IMR-90 (cell line): ENCODE data around the gene CCDC152. TPM values are rescaled to one million over a fixed set of nuclear protein-coding genes. Genes with fewer than 3 reads are reported as not detected.

Experiments
- ATAC-seq: fragments of 200-7000 bp; cut with Tn5 transposase; 2 replicates; pipeline ENCODE4 v1.9.1; 2020; ENCODE audit warnings: low read depth, mild to moderate bottlenecking, moderate library complexity
- BruUV-seq: library from RNA; stranded (reverse); fragments of 400-500 nt; replicated peaks from 2 replicates; lab custom pipeline; 2021; lab: Mats Ljungman, UMichigan
- CTCF ChIA-PET: fragments of 300-600 bp; formaldehyde crosslinking; extraction: SDS; loops from one replicate; lab custom pipeline; 2021; ENCODE audit warnings: antibody characterized with exemption; lab: Yijun Ruan, JAX
- POLR2A ChIA-PET: fragments of 300-600 bp; sonication (Branson Sonifier 250); formaldehyde crosslinking; loops from one replicate; lab custom pipeline; 2022; ENCODE audit warnings: antibody characterized with exemption; ENCODE audit not compliant: unreplicated experiment; lab: Charles Lee
- DNase-seq: peaks from one replicate; pipeline ENCODE4 v3.0.0; 2013
- H2AFZ ChIP-seq: replicated peaks from 2 replicates; pipeline ENCODE3; 2013; ENCODE audit warnings: low read length, mild to moderate bottlenecking; ENCODE audit not compliant: poor library complexity
- H2AK5ac ChIP-seq: 2 replicates; pipeline ENCODE4 v1.6.1; 2013; ENCODE audit warnings: low read depth, low read length, inconsistent platforms
- H2AK9ac ChIP-seq: replicated peaks from 2 replicates; pipeline ENCODE3; 2013; ENCODE audit warnings: mild to moderate bottlenecking, low read depth, low read length, moderate library complexity; ENCODE audit not compliant: poor library complexity
- H2BK120ac ChIP-seq: 2 replicates; pipeline ENCODE4 v1.6.1; 2013; ENCODE audit warnings: low read depth, low read length, inconsistent platforms
- H2BK15ac ChIP-seq: 3 replicates; pipeline ENCODE4 v1.6.1; 2013; ENCODE audit warnings: low read depth, low read length, inconsistent platforms
- H2BK20ac ChIP-seq: 2 replicates; pipeline ENCODE4 v1.6.1; 2013; ENCODE audit warnings: low read depth, mild to moderate bottlenecking, inconsistent platforms, low read length, moderate library complexity
- H2BK5ac ChIP-seq: 2 replicates; pipeline ENCODE4 v1.6.1; 2013; ENCODE audit warnings: mild to moderate bottlenecking, low read depth, low read length, inconsistent platforms; ENCODE audit not compliant: poor library complexity, severe bottlenecking
- H3K14ac ChIP-seq: replicated peaks from 2 replicates; pipeline ENCODE4 v1.6.1; 2013; ENCODE audit warnings: low read depth, low read length, inconsistent platforms
- H3K18ac ChIP-seq: 2 replicates; pipeline ENCODE4 v1.6.1; 2013; ENCODE audit warnings: low read depth, low read length, control low read depth
- H3K23ac ChIP-seq: 2 replicates; pipeline ENCODE4 v1.6.1; 2013; ENCODE audit warnings: low read depth, low read length, inconsistent platforms
- H3K27ac ChIP-seq: 2 replicates; pipeline ENCODE4 v1.5.1; 2013; ENCODE audit warnings: mild to moderate bottlenecking, control low read depth, low read length; ENCODE audit not compliant: insufficient read depth
- H3K27me3 ChIP-seq: 2 replicates; pipeline ENCODE4 v1.6.1; 2013; ENCODE audit warnings: low read length; ENCODE audit not compliant: control insufficient read depth, insufficient read depth
- H3K36me3 ChIP-seq: 2 replicates; pipeline ENCODE4 v1.6.1; 2013; ENCODE audit warnings: low read length, mixed read lengths; ENCODE audit not compliant: control insufficient read depth, insufficient read depth
- H3K4ac ChIP-seq: 2 replicates; pipeline ENCODE4 v1.6.1; 2013; ENCODE audit warnings: low read depth, low read length, inconsistent platforms
- H3K4me1 ChIP-seq: 2 replicates; pipeline ENCODE4 v1.6.1; 2013; ENCODE audit warnings: low read length, mixed read lengths; ENCODE audit not compliant: control insufficient read depth, insufficient read depth
- H3K4me2 ChIP-seq: 2 replicates; pipeline ENCODE4 v1.6.1; 2013; ENCODE audit warnings: low read depth, mild to moderate bottlenecking, control low read depth, low read length, moderate library complexity
- H3K4me3 ChIP-seq: 2 replicates; pipeline ENCODE4 v1.5.1; 2013; ENCODE audit warnings: low read depth, mild to moderate bottlenecking, control low read depth, low read length, moderate library complexity; ENCODE audit not compliant: insufficient read depth
- H3K56ac ChIP-seq: 2 replicates; pipeline ENCODE4 v1.6.1; 2013; ENCODE audit warnings: low read length, inconsistent platforms; ENCODE audit not compliant: insufficient read depth; ENCODE audit errors: extremely low read depth
- H3K79me1 ChIP-seq, 2 experiments: 2 replicates each; pipeline ENCODE4 v1.6.1; 2013; ENCODE audit warnings: low read length in 2 of 2, inconsistent platforms in 1 of 2, low read depth in 1 of 2
- H3K9ac ChIP-seq: 2 replicates; pipeline ENCODE4 v1.6.1; 2013; ENCODE audit warnings: low read depth, low read length, control low read depth
- H3K9me1 ChIP-seq: 2 replicates; pipeline ENCODE4 v1.6.1; 2013; ENCODE audit warnings: low read length, inconsistent platforms; ENCODE audit not compliant: insufficient read depth
- H3K9me3 ChIP-seq: 2 replicates; pipeline ENCODE4 v1.6.1; 2013; ENCODE audit warnings: low read length; ENCODE audit not compliant: control insufficient read depth, insufficient read depth
- H4K20me1 ChIP-seq: 2 replicates; pipeline ENCODE4 v1.6.1; 2013; ENCODE audit warnings: low read length, inconsistent platforms; ENCODE audit not compliant: insufficient read depth
- H4K5ac ChIP-seq: 2 replicates; pipeline ENCODE4 v1.6.1; 2013; ENCODE audit warnings: mild to moderate bottlenecking, low read depth, low read length, control low read depth
- H4K8ac ChIP-seq, 2 experiments: 2 replicates each; pipeline ENCODE4 v1.6.1; 2013; ENCODE audit warnings: low read depth in 2 of 2, low read length in 2 of 2, control low read depth in 1 of 2, inconsistent platforms in 1 of 2
- H4K91ac ChIP-seq: 2 replicates; pipeline ENCODE4 v1.6.1; 2013; ENCODE audit warnings: low read depth, low read length, inconsistent platforms; ENCODE audit not compliant: insufficient read depth
- BHLHE40 ChIP-seq: fragments of 150-350 bp; IDR thresholded peaks from 2 replicates; pipeline ENCODE4 v1.6.1; 2016; ENCODE audit warnings: mild to moderate bottlenecking, low read depth, low read length
- CEBPB ChIP-seq: IDR thresholded peaks from 2 replicates; pipeline ENCODE4 v1.6.1; 2012; ENCODE audit warnings: low read depth, low read length, improper control_type of control experiment
- CHD1 ChIP-seq: IDR thresholded peaks from 2 replicates; pipeline ENCODE4 v1.6.1; 2012; ENCODE audit warnings: low read depth, low read length, improper control_type of control experiment
- CTCF ChIP-seq: conservative IDR thresholded peaks from 2 replicates; pipeline ENCODE4 v1.5.1; 2012; ENCODE audit warnings: mild to moderate bottlenecking, low read depth, low read length, improper control_type of control experiment
- FOS ChIP-seq: fragments of 150-350 bp; IDR thresholded peaks from 2 replicates; pipeline ENCODE4 v1.6.1; 2016; ENCODE audit warnings: low read depth, low read length
- MAFK ChIP-seq: IDR thresholded peaks from 2 replicates; pipeline ENCODE4 v1.6.1; 2012; ENCODE audit warnings: low read depth, low read length, improper control_type of control experiment
- MAZ ChIP-seq: IDR thresholded peaks from 2 replicates; pipeline ENCODE4 v1.6.1; 2012; ENCODE audit warnings: low read depth, mild to moderate bottlenecking, low read length, improper control_type of control experiment, moderate library complexity, borderline replicate concordance
- MXI1 ChIP-seq: IDR thresholded peaks from 2 replicates; pipeline ENCODE4 v1.6.1; 2012; ENCODE audit warnings: low read depth, mild to moderate bottlenecking, low read length, moderate library complexity, borderline replicate concordance
- NFE2L2 ChIP-seq: fragments of 150-350 bp; IDR thresholded peaks from 2 replicates; pipeline ENCODE4 v1.6.1; 2016; ENCODE audit warnings: low read depth, mild to moderate bottlenecking, low read length
- POLR2A ChIP-seq: IDR thresholded peaks from 2 replicates; pipeline ENCODE4 v1.6.1; 2012; ENCODE audit warnings: mild to moderate bottlenecking, low read depth, low read length
- RAD21 ChIP-seq: IDR thresholded peaks from 2 replicates; pipeline ENCODE4 v1.6.1; 2012; ENCODE audit warnings: low read length, improper control_type of control experiment
- RCOR1 ChIP-seq: IDR thresholded peaks from 2 replicates; pipeline ENCODE4 v1.6.1; 2012; ENCODE audit warnings: mild to moderate bottlenecking, low read length, improper control_type of control experiment; ENCODE audit not compliant: insufficient replicate concordance
- RFX5 ChIP-seq: IDR thresholded peaks from 2 replicates; pipeline ENCODE4 v1.8.0; 2012; ENCODE audit warnings: low read depth, mild to moderate bottlenecking, low read length, moderate library complexity
- SMC3 ChIP-seq: fragments of 150-350 bp; IDR thresholded peaks from 2 replicates; pipeline ENCODE4 v1.6.1; 2016; ENCODE audit warnings: low read depth, mild to moderate bottlenecking, antibody characterized with exemption, low read length, moderate library complexity
- USF2 ChIP-seq: fragments of 150-350 bp; IDR thresholded peaks from 2 replicates; pipeline ENCODE4 v1.6.1; 2017; ENCODE audit warnings: mild to moderate bottlenecking, antibody characterized with exemption, low read length, low read depth
- WGBS, 2 experiments: methylation state at CpG; one replicate each; pipeline versions ENCODE4 v1.1.5 to v1.1.7; 2013; ENCODE audit warnings: missing lambda C conversion rate in 2 of 2; ENCODE audit not compliant: insufficient read length in 1 of 2; ENCODE audit errors: extremely low coverage in 2 of 2; 5-methylcytosine and 5-hydroxymethylcytosine counted together
- dilution Hi-C: fragments of 300-500 bp; cut with HindIII; formaldehyde crosslinking; loops from one replicate; pipeline ENCODE4 v1.14.3; 2018; ENCODE audit warnings: low sequenced_read_pairs; ENCODE audit not compliant: unreplicated experiment
- in situ Hi-C: fragments of 300-500 bp; cut with MboI; formaldehyde crosslinking; loops from 3 replicates; pipeline ENCODE4 v1.14.3; 2019; ENCODE audit warnings: low sequenced_read_pairs, inconsistent platforms, mixed read lengths
- intact Hi-C: fragments of 100-400 bp; cut with micrococcal nuclease; formaldehyde crosslinking; loops from 2 replicates; pipeline ENCODE4 v1.10.0; 2022
- polyA plus RNA-seq, 3 experiments: library from polyadenylated mRNA; depleted of rRNA; stranded (reverse); fragments of >200 nt; gene quantifications; 2 replicates each; pipeline ENCODE4 v1.2.3, GENCODE V29; 2012; ENCODE audit warnings: low replicate concordance in 1 of 3
- total RNA-seq: library from RNA; depleted of rRNA; stranded (reverse); fragments of >200 nt; gene quantifications from 2 replicates; pipeline ENCODE4 v1.2.3, GENCODE V29; 2012
- TF ChIP-seq, protein P1 (sequence below): fragments of 150-350 bp; IDR thresholded peaks from 2 replicates; pipeline ENCODE4 v1.6.1; 2016; ENCODE audit warnings: low read depth, mild to moderate bottlenecking, low read length, moderate library complexity, borderline replicate concordance

Gene CCDC152
- total and polyA plus RNA-seq, 2 of the 4 experiments (the other 2 are of a cell fraction), result 0.87 to 0.90 TPM

DNA sequence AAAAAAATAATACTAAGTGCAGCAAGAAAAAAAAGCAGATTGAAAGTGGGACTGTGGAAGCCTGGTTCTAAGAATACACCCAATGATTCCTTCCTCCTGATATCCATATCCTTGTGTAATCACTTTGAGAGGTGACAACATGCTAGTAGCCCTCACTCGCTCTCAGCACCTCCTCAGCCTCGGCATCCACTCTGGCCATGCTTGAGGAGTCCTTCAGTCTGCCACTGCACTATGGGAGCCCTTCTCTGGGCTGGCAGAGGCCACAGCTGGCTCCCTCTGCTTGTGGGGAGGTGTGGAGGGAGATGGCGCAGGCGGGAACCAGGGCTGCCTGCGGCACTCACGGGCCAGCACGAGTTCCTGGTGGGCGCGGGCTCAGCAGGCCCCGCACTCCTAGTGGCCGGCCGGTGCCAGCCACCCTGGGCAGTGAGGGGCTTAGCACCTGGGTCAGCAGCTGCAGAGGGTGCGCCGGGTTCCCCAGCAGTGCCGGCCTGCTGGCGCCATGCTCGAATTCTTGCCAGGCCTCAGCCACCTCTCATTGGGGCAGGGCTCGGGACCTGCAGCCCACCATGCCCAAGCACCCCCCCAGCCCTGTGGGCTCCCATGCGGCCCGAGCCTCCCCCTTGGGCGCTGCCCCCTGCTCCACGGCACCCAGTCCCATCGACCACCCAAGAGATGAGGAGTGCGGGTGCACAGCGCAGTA, 79.6 kb downstream of the CCDC152 start:
- no peaks in the 10 kb centered on the region for H3K79me1 ChIP-seq
- dilution Hi-C loops, result no loop called here
- no peak overlapping the region for H3K56ac ChIP-seq
- ATAC-seq (no peak), DNase-seq (no peak)
- no peak overlapping the region for H3K23ac ChIP-seq
- ChIA-PET POLR2A (no interaction called here), CTCF (no interaction called here)
- H3K36me3 ChIP-seq, result no peaks in the 10 kb centered on the region
- no peak overlapping the region for H3K4me3 ChIP-seq
- no peak overlapping the region for H4K8ac ChIP-seq
- in situ Hi-C loops, result no loop called here
- H3K9ac ChIP-seq, result no peak overlapping the region
- no peak overlapping the region for H2BK15ac ChIP-seq
- H3K18ac ChIP-seq, result no peak overlapping the region
- H2AFZ ChIP-seq, result no peak overlapping the region
- H4K20me1 ChIP-seq, result no peaks in the 10 kb centered on the region
- no peak overlapping the region for H2BK5ac ChIP-seq
- H4K5ac ChIP-seq, result no peak overlapping the region
- H3K9me3 ChIP-seq, result no peaks in the 10 kb centered on the region
- BruUV-seq, result no TSS peak
- no peak overlapping the region for H3K27ac ChIP-seq
- H3K4me2 ChIP-seq, result no peak overlapping the region
- no peak overlapping the region for H2BK120ac ChIP-seq
- no peak overlapping the region for H4K91ac ChIP-seq
- peaks cover 4% of the 10 kb centered on the region; the same call in 1 of the 2 replicates for H3K4me1 ChIP-seq
- WGBS, 2 experiments, result 80% methylated on average over 1 of the region's 25 CpGs; no CpG with 5 or more reads in 1 of the 2 experiments
- no peak overlapping the region for H3K14ac ChIP-seq
- no peak overlapping the region for H3K4ac ChIP-seq
- no peaks in the 10 kb centered on the region for H3K27me3 ChIP-seq
- intact Hi-C loops, result loop anchor here (10.0 kb wide), 1 partner anchor 1159 kb away; no protein-coding TSS in a partner anchor
- H3K9me1 ChIP-seq, result no peaks in the 10 kb centered on the region
- TF ChIP-seq USF2, result no peak
- TF ChIP-seq NFE2L2, result no peak
- TF ChIP-seq, protein P1, sequence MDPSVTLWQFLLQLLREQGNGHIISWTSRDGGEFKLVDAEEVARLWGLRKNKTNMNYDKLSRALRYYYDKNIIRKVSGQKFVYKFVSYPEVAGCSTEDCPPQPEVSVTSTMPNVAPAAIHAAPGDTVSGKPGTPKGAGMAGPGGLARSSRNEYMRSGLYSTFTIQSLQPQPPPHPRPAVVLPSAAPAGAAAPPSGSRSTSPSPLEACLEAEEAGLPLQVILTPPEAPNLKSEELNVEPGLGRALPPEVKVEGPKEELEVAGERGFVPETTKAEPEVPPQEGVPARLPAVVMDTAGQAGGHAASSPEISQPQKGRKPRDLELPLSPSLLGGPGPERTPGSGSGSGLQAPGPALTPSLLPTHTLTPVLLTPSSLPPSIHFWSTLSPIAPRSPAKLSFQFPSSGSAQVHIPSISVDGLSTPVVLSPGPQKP, result no peak
- TF ChIP-seq CHD1, result no peak
- TF ChIP-seq FOS, result no peak
- TF ChIP-seq RFX5, result no peak
- no peak for TF ChIP-seq POLR2A
- TF ChIP-seq MXI1, result no peak
- TF ChIP-seq SMC3, result no peak
- no peak for TF ChIP-seq MAZ
- TF ChIP-seq CEBPB, result no peak
- TF ChIP-seq BHLHE40, result no peak
- no peak for TF ChIP-seq MAFK
- no peak for TF ChIP-seq RAD21
- TF ChIP-seq RCOR1, result no peak
- TF ChIP-seq CTCF, result no peak
- no peak overlapping the region for H2AK5ac ChIP-seq
- no peak overlapping the region for H2BK20ac ChIP-seq
- H2AK9ac ChIP-seq, result no peak overlapping the region
